Keratinocyte (primary cell): ENCODE results near the gene PRDX2. TPM values are rescaled to one million over a fixed set of nuclear protein-coding genes. Genes with fewer than 3 reads are reported as not detected.

ENCODE experiments used
- DNase-seq: peaks from one replicate; pipeline ENCODE4 v3.0.0-alpha.2; 2011; ENCODE audit warnings: low read depth, missing footprints, low spot score
- FAIRE-seq: peaks from 2 replicates; lab custom pipeline; 2011; peaks lifted over from hg19 to GRCh38; lab: Jason Lieb, UNC
- H2AFZ ChIP-seq: 2 replicates; pipeline ENCODE4 v1.6.0; 2012; ENCODE audit warnings: low read length, control low read depth, inconsistent platforms; ENCODE audit not compliant: control insufficient read depth
- H3K27ac ChIP-seq: 2 replicates; pipeline ENCODE4 v1.5.1; 2011; ENCODE audit warnings: low read length; ENCODE audit not compliant: control insufficient read depth, insufficient read depth
- H3K27me3 ChIP-seq: 3 replicates; pipeline ENCODE4 v1.6.0; 2011; ENCODE audit warnings: low read length; ENCODE audit not compliant: control insufficient read depth, insufficient read depth; ENCODE audit errors: extremely low read depth
- H3K36me3 ChIP-seq, 2 experiments: 2 replicates in 1 of 2; 3 replicates in 1 of 2; pipeline ENCODE4 v1.5.1; 2011; ENCODE audit warnings: low read length in 2 of 2, mild to moderate bottlenecking in 1 of 2; ENCODE audit not compliant: control insufficient read depth in 2 of 2, insufficient read depth in 2 of 2; ENCODE audit errors: extremely low read depth in 1 of 2
- H3K4me1 ChIP-seq: 3 replicates; pipeline ENCODE4 v1.5.1; 2011; ENCODE audit warnings: low read length; ENCODE audit not compliant: control insufficient read depth, insufficient read depth; ENCODE audit errors: extremely low read depth
- H3K4me2 ChIP-seq: 3 replicates; pipeline ENCODE4 v1.6.0; 2011; ENCODE audit warnings: low read depth, low read length; ENCODE audit not compliant: control insufficient read depth, insufficient read depth; ENCODE audit errors: extremely low read depth
- H3K4me3 ChIP-seq, 3 experiments: fragments of 200-600 bp in 1 of 3; sonication (generic) in 1 of 3; 2 replicates in 2 of 3; 3 replicates in 1 of 3; pipeline ENCODE4 v1.5.1; 2011 to 2016; ENCODE audit warnings: low read length in 3 of 3, mild to moderate bottlenecking in 3 of 3, control low read depth in 2 of 3, inconsistent platforms in 1 of 3, low read depth in 1 of 3, mixed read lengths in 1 of 3, mixed run types in 1 of 3, moderate library complexity in 1 of 3; ENCODE audit not compliant: control insufficient read depth in 2 of 3, insufficient read depth in 2 of 3; ENCODE audit errors: extremely low read depth in 1 of 3
- H3K79me2 ChIP-seq: 2 replicates; pipeline ENCODE4 v1.6.0; 2012; ENCODE audit warnings: low read length; ENCODE audit not compliant: control insufficient read depth, insufficient read depth
- H3K9ac ChIP-seq: 3 replicates; pipeline ENCODE4 v1.6.0; 2011; ENCODE audit warnings: low read length; ENCODE audit not compliant: control insufficient read depth, insufficient read depth; ENCODE audit errors: extremely low read depth
- H3K9me1 ChIP-seq: 3 replicates; pipeline ENCODE4 v1.6.0; 2011; ENCODE audit warnings: low read length; ENCODE audit not compliant: control insufficient read depth, insufficient read depth; ENCODE audit errors: extremely low read depth
- H3K9me3 ChIP-seq: 2 replicates; pipeline ENCODE4 v1.5.1; 2012; ENCODE audit warnings: low read depth, low read length; ENCODE audit not compliant: control insufficient read depth
- H4K20me1 ChIP-seq: 3 replicates; pipeline ENCODE4 v1.6.0; 2011; ENCODE audit warnings: low read length; ENCODE audit not compliant: control insufficient read depth, insufficient read depth; ENCODE audit errors: extremely low read depth
- EZH2 ChIP-seq: IDR thresholded peaks from one replicate; pipeline ENCODE4 v1.6.1; 2012; ENCODE audit warnings: inconsistent platforms, mild to moderate bottlenecking, low read length, moderate library complexity
- dilution Hi-C: fragments of 300-500 bp; cut with MboI; formaldehyde crosslinking; loops from one replicate; pipeline ENCODE4 v1.7.0; 2020; ENCODE audit warnings: low sequenced_read_pairs; ENCODE audit not compliant: extremely low pct_ligation_motif_present
- polyA plus RNA-seq, 5 experiments: library from polyadenylated mRNA; depleted of rRNA in 3 of 5; stranded (reverse) in 3 of 5; stranded (forward) in 1 of 5; unstranded in 1 of 5; fragments of >200 nt; gene quantifications; 1 replicate in 1 of 5; 2 replicates in 3 of 5; 3 replicates in 1 of 5; pipeline versions ENCODE4 v1.2.1 to v1.2.3, GENCODE V29; 2011 to 2012; ENCODE audit warnings: missing spikeins in 2 of 5, low read depth in 1 of 5, low replicate concordance in 1 of 5
- TF ChIP-seq, protein P1 (sequence below), 3 experiments: IDR thresholded peaks in 1 of 3; conservative IDR thresholded peaks in 1 of 3; optimal IDR thresholded peaks in 1 of 3; 2 replicates in 2 of 3; 3 replicates in 1 of 3; pipeline versions ENCODE3 to v1.5.1; 2011; ENCODE audit warnings: low read length in 3 of 3, mild to moderate bottlenecking in 3 of 3, moderate library complexity in 2 of 3, control low read depth in 1 of 3, inconsistent platforms in 1 of 3; ENCODE audit not compliant: insufficient read depth in 2 of 3; ENCODE audit errors: extremely low read depth in 1 of 3

Gene PRDX2
- polyA plus RNA-seq, 1 donor (not counting 4 experiments of a cell fraction or from before 2014, with no cell fraction given): 154 TPM

DNA sequence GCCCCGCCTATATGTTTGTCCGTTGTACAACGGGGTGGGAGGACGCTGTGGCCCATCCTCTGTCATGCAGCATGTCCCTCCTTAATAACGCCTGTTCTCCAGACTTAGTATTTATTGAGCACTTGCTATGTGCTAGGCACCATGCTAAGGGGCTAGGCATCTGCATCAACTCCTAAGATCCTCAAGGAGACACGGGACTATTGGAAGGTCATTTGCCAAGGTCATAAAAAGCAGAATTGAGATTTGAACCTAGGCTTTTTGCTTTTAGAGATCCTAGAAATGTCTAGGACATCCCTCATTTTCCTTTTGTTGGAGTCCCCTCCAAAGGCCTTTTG, 34.9 kb upstream of the PRDX2 start:
- Histone ChIP-seq H3K9me3 (no peaks in the 10 kb centered on the region), H3K27me3 (peaks cover 74% of the 10 kb centered on the region), H3K4me2 (no peak overlapping the region), H3K9me1 (no peaks in the 10 kb centered on the region), H3K4me3 (no peak overlapping the region), H3K9ac (no peak overlapping the region), H3K79me2 (no peaks in the 10 kb centered on the region), H3K4me1 (peaks cover 22% of the 10 kb centered on the region), H3K36me3 (no peaks in the 10 kb centered on the region), H2AFZ (no peak overlapping the region), H4K20me1 (no peaks in the 10 kb centered on the region), H3K27ac (no peak overlapping the region)
- DNase-seq (no peak), FAIRE-seq (no peak)
- dilution Hi-C loops: no loop called here
- TF ChIP-seq, protein P1, sequence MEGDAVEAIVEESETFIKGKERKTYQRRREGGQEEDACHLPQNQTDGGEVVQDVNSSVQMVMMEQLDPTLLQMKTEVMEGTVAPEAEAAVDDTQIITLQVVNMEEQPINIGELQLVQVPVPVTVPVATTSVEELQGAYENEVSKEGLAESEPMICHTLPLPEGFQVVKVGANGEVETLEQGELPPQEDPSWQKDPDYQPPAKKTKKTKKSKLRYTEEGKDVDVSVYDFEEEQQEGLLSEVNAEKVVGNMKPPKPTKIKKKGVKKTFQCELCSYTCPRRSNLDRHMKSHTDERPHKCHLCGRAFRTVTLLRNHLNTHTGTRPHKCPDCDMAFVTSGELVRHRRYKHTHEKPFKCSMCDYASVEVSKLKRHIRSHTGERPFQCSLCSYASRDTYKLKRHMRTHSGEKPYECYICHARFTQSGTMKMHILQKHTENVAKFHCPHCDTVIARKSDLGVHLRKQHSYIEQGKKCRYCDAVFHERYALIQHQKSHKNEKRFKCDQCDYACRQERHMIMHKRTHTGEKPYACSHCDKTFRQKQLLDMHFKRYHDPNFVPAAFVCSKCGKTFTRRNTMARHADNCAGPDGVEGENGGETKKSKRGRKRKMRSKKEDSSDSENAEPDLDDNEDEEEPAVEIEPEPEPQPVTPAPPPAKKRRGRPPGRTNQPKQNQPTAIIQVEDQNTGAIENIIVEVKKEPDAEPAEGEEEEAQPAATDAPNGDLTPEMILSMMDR (optimal IDR thresholded peaks at IDR 0.05 in 1 of 3, IDR thresholded peaks at IDR 0.05 in 1 of 3, conservative IDR thresholded peaks at IDR 0.05 in 1 of 3; ENCODE audit: extremely low read depth in 1 of 3, insufficient read depth in 2 of 3, low read length in 3 of 3): no peak
- no peak for TF ChIP-seq EZH2

DNA sequence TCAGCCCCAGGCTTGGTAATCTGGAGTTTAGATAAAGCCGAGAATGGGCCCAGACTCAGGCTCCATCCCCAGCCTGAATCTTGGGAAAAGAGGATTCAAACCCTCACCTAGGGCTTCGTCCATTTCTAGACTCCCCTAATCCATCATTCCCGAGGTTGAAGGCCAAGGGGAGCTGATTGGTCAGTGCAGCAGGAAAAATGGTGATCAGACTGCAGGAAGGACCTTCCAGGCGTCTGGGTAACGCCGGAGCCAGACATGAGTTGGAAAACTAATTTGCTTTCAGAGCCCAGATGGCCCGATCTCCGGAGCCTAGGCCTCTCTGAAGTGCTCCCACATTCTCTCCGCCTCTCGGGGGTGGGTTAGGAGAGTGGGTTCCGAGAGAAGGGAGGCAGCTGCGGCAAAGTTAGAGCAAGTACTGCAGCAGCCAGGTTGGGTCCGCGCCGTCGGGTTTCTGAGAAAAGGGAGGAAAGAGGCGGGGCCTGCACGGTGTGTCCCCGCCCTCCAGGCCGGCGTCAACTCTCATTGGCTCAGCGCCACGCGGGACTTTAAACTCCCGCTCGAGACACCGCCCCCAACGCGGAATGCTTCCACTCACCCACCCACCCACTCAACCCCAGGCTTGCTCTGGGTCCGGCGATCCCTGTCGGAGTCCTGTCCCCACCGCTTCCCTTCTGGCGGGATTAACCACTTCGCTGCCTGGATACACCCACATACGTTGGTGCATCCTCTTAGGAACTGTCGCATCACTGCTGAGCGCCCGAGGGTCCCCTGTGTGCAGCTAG, 33.6 kb upstream of the PRDX2 start:
- no peak overlapping the region for H3K27ac ChIP-seq
- H3K27me3 ChIP-seq: peaks cover 65% of the 10 kb centered on the region
- peaks cover 18% of the 10 kb centered on the region for H3K4me1 ChIP-seq
- no peaks in the 10 kb centered on the region for H3K9me1 ChIP-seq
- no peaks in the 10 kb centered on the region for H4K20me1 ChIP-seq
- no peaks in the 10 kb centered on the region for H3K36me3 ChIP-seq
- no peaks in the 10 kb centered on the region for H3K79me2 ChIP-seq
- no peak for FAIRE-seq
- no peak overlapping the region for H3K4me2 ChIP-seq
- no peak for DNase-seq
- no peak overlapping the region for H3K4me3 ChIP-seq
- dilution Hi-C loops: no loop called here
- no peaks in the 10 kb centered on the region for H3K9me3 ChIP-seq
- TF ChIP-seq, protein P1 (optimal IDR thresholded peaks at IDR 0.05 in 1 of 3, IDR thresholded peaks at IDR 0.05 in 1 of 3, conservative IDR thresholded peaks at IDR 0.05 in 1 of 3; ENCODE audit: extremely low read depth in 1 of 3, insufficient read depth in 2 of 3, low read length in 3 of 3): no peak
- TF ChIP-seq EZH2: no peak
- H3K9ac ChIP-seq: no peak overlapping the region
- no peak overlapping the region for H2AFZ ChIP-seq
